Inflammatory macrophage treated with lipopolysaccharide for 4 hours (primary cell): ENCODE results near the gene LFNG.
"Not testable (repeated sequence)": the region's sequence is repeated elsewhere in the genome, so short reads cannot be mapped to it uniquely, and the experiment has no call there.

ENCODE experiments used
- DNase-seq: peaks from one replicate; pipeline ENCODE4 v3.0.0-alpha.2; 2020

LFNG gene

GRCh38 chr7:2551418-2551817 lies 31.8 kb downstream of the LFNG start:
- DNase-seq, result no peak

DNA sequence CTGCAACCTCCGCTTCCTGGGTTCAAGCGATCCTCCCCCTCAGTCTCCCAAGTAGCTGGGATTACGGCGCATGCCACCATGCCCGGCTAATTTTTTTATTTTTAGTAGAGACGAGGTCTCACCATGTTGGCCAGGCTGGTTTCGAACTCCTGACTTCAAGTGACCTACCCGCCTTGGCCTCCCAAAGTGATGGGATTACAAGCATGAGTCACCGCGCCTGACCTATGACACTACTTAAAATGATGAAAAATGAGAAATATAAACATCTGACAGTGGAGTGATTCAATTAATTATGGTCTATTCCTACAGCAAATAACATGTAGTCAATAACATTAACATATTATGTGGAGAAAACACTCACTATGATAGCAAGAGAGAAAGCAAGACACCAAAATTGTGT lies 33.5 kb downstream of the LFNG start:
- no peak for DNase-seq

DNA sequence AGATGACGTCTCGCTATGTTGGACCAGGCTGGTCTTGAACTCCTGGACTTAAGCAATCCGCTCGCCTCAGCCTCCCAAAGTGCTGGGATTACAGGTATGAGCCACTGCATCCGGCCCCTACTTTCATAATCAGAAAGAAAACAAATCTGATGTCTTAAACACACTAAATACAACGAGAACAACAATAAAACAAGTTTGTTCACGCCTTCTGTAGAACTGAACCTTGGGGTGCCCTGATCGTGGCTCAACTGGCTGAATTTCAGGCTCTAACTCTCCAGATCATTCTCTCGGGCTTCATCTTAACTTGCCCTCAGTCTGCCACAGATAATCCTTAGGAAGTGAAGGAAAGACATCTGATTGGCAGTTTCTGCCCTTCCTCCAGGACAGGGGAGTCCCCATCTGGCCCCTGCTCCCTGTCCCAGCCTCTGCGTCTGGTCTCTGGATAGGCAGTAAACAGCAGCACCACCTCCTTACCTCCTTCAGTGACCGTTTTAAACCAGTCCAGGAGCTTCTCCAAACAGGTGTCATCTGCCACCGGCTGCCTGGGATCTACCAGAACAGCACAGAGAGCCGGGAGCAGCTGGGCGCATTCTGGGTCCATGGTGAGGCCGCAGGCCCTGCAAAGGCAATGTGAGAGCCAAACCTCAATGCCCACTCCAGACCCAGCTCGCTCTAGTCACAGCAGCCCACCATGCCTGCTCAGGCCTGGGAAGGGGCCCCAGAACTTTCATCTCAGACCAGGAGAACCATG lies 34.4 kb downstream of the LFNG start:
- no peak for DNase-seq

DNA sequence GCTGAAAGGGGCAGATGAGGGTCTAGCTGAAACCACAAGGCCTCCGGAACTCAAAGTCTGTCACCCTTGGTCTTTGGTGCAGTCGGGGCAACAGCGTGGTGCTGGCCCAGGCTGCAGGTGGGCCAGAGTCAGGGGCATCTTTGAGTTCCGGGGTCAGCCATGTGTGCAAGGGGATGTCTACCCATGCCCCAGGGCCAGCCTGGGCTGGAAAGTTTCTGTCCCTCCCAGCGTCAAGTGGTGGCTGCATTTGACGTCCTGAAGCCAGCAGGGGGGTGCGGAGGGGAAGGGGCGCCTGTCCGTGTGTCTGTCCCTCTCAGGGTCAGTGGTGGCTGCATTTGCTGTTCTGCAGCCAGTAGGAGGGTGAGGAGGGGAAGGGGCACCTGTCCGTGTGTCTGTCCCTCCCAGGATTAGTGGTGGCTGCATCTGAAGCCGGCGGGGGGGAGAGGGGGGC lies 35.1 kb downstream of the LFNG start:
- DNase-seq, result no peak

GRCh38 chr7:2555121-2556052 lies 35.8 kb downstream of the LFNG start, which contains the start of gene BRAT1:
Gene BRAT1 (minus strand): TSS chr7:2555524. CDS start chr7:2554431, 1,093 bp downstream.
- DNase-seq, result peak; percentile 91

DNA sequence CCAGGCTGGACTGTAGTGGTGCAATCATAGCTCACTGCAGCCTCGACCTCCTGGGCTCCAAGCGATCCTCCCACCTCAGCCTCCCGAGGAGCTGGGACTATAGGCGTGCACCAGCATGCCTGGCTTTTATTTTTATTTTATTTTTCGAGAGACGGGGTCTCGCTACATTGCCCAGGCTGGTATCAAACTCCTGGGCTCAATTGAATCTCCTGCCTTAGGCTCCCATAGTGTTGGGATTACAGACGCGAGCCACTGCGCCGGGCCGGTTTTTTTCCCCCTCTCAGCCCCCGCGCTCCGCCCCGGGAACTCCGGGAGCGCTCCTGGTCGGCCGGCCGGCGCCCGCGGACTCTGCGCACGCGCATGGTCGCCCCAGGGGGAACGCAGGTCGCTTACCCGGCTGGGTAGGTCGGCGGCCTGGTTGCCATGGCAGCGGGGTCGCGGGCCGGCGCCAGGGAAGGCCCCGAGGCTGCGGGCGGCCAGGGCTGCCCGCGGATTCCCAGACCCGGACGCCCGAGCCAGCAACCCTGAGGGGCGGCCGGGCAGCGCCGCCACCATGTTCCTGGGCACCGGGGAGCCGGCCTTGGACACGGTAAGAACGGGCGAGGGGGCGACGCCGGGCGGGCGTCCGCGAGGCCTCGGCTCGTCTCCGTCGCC lies 39.2 kb downstream of the LFNG start, which contains the start of gene IQCE:
Gene IQCE (plus strand): TSS at position 351 of the 654 bp plus-strand sequence. CDS start 203 bp downstream, at position 554.
- DNase-seq, result peak; percentile 82

DNA sequence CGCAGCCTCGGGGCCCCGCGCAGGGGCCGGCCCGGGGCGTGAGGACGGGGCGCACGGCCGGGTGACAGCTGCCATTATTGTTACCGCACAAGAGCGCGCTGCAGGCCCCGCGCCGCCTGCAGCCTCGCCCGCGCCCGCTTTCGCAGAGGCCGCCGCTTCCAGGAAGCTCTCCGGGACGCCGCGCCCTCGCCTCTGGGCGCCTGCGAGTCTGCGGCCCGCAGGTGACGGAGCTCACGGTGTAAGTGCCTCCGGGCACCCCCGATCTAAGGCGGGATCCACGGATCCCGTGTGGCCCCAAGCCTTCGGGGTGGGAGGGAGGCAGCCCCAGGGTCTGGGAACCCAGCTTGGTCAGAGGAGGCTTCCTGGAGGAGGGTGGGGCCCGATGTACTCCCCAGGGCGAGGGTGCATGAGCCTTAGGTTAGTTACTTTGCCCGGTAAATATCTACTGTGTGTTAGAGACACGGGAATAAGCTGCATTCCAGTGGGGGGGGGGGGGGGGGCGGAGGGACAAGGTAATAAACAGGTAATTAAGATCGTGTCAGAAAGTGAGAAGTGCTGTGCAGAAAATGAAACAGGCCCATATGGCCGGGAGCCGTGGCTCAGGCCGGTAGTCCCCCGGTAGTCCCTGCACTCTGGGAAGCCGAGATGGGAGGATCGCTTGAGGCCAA lies 39.8 kb downstream of the LFNG start:
- peak; percentile 27 for DNase-seq

DNA sequence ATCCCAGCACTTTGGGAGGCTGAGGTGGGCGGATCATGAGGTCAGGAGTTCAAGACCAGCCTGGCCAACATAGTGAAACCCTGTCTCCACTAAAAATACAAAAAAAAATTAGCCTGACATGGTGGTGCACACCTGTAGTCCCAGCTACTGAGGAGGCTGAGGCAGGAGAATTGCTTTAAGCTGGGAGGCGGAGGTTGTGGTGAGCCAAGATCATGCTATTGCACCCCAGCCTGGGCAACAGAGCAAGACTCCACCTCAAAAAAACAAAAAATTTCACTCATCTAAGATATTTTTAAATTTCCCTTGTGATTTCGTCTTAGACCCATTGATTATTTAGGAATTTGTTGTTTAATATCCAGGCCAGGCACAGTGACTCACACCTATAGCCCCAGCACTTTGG lies 44.4 kb downstream of the LFNG start:
- DNase-seq, result not testable (repeated sequence)

- DNase-seq, result no peak
Observed at GRCh38 chr7:2564970-2565540, 45.5 kb downstream of the LFNG start.

GRCh38 chr7:2566348-2566889 lies 46.8 kb downstream of the LFNG start:
- no peak for DNase-seq

- peak; percentile 14 for DNase-seq
Observed at GRCh38 chr7:2566890-2567678, 47.5 kb downstream of the LFNG start.

DNA sequence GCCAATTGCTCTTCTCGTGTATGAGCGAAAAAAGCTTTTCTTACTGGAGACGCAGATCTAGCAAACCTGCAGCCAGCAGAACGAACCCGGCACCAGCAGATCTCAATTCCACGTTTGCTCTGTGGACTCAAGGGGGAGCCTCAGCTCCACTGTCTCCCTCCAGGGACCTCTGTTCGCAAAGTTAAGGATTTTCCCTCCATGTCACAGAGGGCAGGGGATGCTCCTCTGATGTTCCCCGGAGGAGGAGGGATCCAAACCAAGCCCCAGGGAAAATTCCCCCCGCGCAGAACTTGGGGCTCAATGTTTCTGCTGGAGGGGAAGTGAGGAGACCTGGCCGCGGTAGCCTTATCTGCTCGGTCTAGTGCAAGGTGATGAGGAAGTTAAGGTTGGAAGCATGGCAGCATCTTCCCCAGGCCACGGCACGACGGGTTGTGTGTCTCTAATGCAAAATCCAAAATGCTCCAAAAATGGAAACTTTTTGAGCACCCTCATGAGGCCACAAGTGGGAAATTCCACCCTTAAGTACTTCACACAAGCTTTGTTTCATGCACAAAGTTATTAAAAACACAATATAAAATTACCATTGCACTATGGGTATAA lies 48.2 kb downstream of the LFNG start:
- peak; percentile 43 for DNase-seq

GRCh38 chr7:2568521-2569223 lies 49.1 kb downstream of the LFNG start:
- no peak for DNase-seq

GRCh38 chr7:2569421-2569820 lies 49.8 kb downstream of the LFNG start:
- no peak for DNase-seq

GRCh38 chr7:2570021-2570420 lies 50.4 kb downstream of the LFNG start:
- DNase-seq, result no peak

GRCh38 chr7:2571409-2571808 lies 51.8 kb downstream of the LFNG start:
- no peak for DNase-seq

DNA sequence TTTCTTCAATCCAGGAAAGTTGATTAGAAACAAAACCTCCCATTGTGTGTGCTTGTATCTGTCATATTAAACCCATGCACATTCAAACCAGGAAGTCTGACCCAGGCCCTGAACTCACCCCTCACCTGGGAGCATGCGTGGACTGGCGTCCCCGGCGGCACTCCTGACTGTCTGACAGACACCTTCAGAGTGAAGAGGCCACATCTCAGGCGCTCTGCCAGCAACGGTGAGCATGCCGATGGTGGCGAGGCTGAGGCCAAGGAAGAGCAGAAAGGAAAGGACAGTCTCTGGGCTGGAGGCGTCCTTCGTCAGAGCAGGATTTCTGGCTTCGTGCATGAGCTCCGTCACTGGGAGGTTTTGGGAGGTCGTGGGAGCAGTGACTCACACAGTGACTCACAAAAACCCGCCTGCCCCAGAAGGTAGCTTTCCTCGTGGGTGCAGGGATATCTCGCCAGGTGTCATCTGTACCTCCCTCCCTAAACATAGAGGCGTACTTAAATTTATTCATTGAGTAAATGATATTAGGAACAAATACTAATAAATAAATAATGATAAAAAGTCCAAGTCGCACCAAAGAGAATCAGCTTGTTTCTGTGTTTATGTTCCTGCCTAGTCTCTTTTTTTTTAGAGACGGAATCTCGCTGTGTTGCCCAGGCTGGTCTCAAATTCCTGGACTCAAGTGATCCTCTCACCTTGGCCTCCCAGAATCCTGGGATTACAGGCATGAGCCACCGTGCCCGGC lies 52.7 kb downstream of the LFNG start:
- no peak for DNase-seq

GRCh38 chr7:2573761-2574160 lies 54.2 kb downstream of the LFNG start:
- no peak for DNase-seq

GRCh38 chr7:2575046-2575732 lies 55.6 kb downstream of the LFNG start:
- DNase-seq, result no peak
